HG02884 (cell line): ENCODE measurements around the gene NTN1.
"Not testable (repeated sequence)": the region's sequence is repeated elsewhere in the genome, so short reads cannot be mapped to it uniquely, and the experiment has no call there.

ENCODE experiments used
- ATAC-seq: cut with Tn5 transposase; IDR thresholded peaks from one replicate; pipeline ENCODE4 v1.9.1; 2021; ENCODE audit warnings: mild to moderate bottlenecking, moderate library complexity; ENCODE audit not compliant: unreplicated experiment

The NTN1 gene

GRCh38 chr17:9151091-9151490 lies 129.8 kb downstream of the NTN1 start:
- no peak for ATAC-seq

- not testable (repeated sequence) for ATAC-seq
These were observed 130.4 kb downstream of the NTN1 start for GRCh38 chr17:9151740-9152139.

GRCh38 chr17:9158544-9159452 lies 137.5 kb downstream of the NTN1 start:
- ATAC-seq: no peak

GRCh38 chr17:9162275-9162985 lies 141.1 kb downstream of the NTN1 start:
- ATAC-seq: no peak

DNA sequence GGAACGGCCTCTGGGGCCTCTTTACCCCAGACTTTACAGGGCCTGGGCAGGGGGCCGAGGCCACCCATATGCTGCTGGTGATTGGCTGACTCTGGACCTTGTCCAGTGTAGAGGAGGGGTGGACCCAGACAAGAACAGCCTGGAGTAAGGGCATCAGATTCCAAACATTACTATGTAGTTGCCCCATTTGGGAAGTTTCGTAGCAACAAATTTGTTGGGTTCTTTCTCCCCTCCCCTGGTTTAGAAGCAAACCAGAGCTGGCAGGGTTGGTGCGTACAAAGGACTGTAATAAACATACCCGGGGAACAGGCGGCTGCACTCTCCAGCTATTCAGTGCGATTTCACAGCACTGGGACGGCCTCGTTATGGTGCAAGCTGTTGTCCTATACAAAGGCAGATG lies 145.5 kb downstream of the NTN1 start:
- no peak for ATAC-seq

DNA sequence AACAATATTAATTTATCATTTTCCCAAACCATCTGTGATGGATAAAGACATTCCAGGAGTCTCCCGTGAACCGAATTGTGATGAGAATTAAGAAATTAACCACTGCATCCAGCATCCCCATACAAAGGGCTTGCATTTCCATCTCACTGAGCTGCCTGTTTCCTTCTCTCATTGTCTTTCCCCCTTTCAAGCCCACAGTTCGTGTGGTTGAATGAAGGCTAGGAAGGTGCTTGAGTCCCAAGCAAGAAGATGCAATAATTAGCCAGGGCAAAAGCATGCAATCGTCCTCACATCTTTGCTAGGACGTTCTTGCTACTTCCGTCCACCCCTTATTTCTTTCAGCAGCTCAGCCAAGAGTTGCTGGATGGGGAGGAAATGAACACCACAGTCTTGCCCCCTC lies 146.1 kb downstream of the NTN1 start:
- ATAC-seq: no peak

GRCh38 chr17:9169116-9169515 lies 147.8 kb downstream of the NTN1 start:
- ATAC-seq: no peak

DNA sequence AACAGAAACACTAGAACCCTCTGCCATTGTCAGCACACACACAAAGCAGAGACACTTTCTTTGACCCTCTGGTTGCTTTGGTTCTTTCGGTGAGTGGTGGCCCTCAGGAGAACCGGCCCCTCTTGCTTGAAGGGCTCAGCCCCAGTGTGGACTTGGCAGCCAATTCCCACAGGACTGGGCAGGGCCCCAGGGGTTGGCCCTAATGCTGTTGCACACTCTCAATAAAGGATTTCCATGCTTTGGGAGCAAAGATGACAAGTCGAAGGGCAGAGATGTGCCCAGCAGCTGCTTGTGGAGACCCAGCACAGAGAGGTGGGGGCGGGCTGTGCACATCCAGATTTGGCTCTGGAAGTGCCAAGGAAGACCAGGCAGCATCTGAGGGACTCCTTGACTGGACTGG lies 149.0 kb downstream of the NTN1 start:
- no peak for ATAC-seq

GRCh38 chr17:9170853-9171252 lies 149.5 kb downstream of the NTN1 start:
- ATAC-seq: no peak

GRCh38 chr17:9173386-9173983 lies 152.2 kb downstream of the NTN1 start:
- no peak for ATAC-seq

- ATAC-seq: no peak
These were observed 153.0 kb downstream of the NTN1 start for GRCh38 chr17:9174312-9174711.

DNA sequence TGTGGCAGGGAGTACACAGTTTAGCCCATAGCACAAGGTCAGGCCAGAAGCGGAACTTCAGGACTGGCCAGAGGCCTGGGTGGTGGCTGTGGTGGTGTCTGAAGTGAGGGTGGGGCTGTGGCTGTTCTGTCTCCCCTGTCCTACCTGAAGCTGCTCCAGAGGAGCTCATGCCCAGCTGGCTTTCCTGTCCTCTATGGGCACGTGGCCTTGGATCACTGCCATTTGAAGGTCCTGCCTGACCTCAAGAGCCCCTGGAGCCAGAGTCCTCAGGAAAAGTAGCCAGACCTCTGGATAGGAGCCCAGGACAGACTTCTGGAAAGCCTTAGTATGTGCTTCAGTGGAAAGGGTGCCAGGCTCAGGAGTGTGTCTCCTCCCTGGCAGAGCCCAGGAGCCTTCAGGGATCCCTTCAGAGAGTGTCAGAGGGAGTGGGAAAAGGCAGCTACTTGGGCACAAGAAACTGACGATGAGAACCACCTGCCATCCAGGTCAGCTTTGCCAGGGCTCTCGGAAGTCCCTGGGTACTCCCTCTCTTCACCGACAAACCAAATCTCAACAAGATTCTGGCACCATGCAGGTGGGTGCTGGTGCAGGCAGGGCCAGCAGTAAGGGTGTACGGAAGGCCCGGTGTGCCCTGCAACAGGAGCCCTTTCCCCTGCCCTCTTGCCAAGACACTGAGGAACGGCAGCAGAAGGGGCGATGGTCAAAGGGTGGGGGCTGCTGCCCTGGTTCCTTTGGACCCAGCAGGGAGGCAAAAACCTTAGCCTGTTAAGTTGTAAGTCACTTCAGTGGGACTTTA lies 153.7 kb downstream of the NTN1 start:
- no peak for ATAC-seq

DNA sequence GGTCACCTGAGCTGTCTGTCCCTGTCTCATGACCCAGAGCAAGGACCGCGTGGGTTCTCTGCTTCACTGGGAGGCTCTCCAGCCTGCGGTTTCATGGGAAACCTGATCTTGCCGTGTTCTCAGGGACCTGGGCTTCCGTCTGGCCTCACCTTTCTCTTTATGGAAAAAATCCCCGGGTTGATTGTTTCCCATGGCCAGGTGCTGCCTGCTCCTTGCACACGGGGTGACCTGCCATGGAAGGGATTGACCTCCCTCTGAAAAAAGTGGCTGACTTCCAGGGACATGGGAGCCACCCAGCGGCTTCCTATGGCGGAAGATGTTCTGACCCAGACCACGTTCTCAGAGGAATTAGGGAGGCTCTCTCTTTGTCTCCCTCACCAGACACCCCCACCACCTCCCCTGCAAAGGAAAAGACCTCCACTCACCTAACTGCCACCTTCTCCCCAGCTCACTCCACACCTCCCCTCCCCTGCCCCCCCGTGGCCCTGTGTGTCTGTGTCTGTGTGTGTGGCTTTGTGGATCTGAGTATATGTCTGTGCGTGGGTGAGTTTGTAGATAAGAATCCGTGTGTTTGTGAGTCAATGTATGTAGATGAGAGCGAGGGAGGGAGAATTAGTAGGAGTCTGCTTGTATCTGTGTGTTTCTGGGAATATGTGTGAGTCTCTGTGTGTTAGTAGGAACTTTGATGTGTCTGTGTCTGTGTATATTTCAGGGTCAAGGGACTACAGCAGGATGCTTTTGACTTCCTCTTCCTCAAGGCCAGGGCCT lies 154.6 kb downstream of the NTN1 start:
- no peak for ATAC-seq

GRCh38 chr17:9177212-9177611 lies 155.9 kb downstream of the NTN1 start:
- no peak for ATAC-seq

GRCh38 chr17:9178319-9178718 lies 157.0 kb downstream of the NTN1 start:
- no peak for ATAC-seq

DNA sequence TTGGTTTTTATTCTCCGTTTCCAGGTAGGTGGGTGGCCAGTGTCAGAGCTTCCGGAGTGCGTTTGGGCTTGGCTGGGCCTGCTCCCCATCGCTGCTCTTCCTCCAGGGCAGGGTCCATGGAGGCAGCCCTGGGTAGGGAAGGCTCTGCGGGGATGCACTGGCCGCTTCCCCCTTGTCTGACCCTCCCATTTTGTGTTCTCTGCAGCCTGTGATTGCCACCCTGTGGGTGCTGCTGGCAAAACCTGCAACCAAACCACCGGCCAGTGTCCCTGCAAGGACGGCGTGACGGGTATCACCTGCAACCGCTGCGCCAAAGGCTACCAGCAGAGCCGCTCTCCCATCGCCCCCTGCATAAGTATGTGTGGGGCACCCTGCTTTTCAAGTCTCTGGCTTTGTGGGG lies 158.3 kb downstream of the NTN1 start:
- no peak for ATAC-seq

GRCh38 chr17:9181640-9182039 lies 160.3 kb downstream of the NTN1 start:
- no peak for ATAC-seq

DNA sequence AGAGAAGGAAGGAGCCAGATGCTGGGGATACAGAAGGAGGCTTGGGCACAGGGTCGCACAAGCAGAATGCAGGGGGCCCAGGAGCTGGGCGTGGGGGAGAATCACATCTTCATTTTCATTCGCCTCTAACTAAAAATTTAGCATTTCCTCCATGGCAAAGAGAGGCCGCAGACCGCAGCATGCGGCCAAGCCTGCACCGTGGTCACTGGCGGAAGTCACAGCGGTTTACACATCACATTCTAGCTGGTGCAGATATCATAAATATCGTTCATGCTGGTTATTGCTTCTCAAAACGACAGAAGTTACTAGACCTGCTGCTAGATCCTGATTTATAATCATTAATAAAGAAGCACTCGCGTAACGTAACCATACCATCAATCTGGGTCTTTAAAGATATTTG lies 162.0 kb downstream of the NTN1 start:
- ATAC-seq: no peak

GRCh38 chr17:9185142-9185541 lies 163.8 kb downstream of the NTN1 start:
- no peak for ATAC-seq

DNA sequence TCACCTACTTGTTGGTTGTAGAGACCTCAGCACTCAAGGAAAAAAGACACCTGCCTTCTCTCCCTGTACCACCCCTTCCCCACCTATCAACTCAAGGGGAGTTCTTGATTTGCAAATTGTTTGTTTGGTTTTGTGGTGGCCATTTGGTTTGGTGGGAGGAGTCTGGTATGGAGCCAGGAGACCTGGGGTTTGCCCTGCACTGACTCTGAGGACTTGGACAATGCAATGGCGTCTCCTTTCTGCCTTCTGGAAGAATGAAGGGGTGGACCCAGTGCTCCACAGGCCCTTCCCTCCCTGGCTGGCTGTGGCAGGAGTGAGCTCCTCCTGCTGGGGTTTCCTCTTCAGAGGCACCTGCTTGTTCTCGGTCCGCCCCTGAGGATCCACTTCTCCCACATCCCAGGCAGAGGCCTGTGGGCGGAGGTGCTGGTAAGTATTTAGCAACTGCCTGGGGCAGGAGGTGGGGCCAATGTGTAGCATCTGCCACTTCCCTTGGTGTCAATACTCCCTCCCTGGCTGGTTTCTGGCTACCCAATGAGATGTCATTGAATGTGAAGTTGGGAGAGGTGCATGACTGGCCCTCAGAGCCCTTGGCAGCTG lies 164.5 kb downstream of the NTN1 start:
- no peak for ATAC-seq
